NCI-H460 (cell line): ENCODE results near the gene STAC. TPM values are rescaled to one million over a fixed set of nuclear protein-coding genes. Genes with fewer than 3 reads are reported as not detected.
"Not testable (repeated sequence)": the region's sequence is repeated elsewhere in the genome, so short reads cannot be mapped to it uniquely, and the experiment has no call there.

Experiments used
- DNase-seq: peaks from one replicate; pipeline ENCODE4 v3.0.0-alpha.2; 2016; ENCODE audit warnings: low read depth; ENCODE audit errors: extremely low read depth
- total RNA-seq: library from RNA; depleted of rRNA; stranded (reverse); fragments of >200 nt; shearing (Covaris generic); gene quantifications from 2 replicates; pipeline ENCODE4 v1.2.3, GENCODE V29; 2014

STAC gene
- total RNA-seq, 1 experiment from 2014 or later = 13.0 TPM

DNA sequence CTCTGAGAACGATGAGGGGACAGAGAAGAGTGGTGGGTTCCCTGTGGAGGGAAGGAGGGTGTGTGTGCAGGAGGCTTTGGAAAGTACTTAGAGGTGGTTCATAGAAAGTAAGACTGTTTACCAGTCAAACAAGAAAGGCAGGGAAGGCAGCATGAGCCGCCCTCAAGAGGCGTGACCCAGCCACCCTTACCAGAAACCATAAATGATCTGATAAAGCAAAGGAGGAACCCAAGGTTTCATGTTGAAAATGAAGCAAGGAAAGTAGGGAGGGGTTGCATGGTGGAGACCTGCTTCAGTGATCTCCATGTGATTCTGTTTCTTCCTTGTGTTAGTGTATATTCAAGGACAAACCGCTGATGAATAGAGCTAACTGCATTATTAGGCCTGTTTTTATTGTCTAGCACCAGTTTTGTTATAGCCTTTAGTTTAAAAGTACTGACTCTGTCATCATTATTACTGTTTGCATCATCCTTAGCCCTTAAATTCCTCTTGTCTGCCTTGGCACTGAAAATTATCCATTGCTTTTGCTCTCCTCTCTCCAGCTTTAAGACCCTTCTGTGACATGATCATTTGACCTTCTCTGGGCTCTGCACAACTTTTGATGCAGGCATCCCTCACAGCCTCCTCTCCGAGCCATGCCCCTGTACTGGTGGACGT is 96.1 kb downstream of the STAC start:
- no peak for DNase-seq

DNA sequence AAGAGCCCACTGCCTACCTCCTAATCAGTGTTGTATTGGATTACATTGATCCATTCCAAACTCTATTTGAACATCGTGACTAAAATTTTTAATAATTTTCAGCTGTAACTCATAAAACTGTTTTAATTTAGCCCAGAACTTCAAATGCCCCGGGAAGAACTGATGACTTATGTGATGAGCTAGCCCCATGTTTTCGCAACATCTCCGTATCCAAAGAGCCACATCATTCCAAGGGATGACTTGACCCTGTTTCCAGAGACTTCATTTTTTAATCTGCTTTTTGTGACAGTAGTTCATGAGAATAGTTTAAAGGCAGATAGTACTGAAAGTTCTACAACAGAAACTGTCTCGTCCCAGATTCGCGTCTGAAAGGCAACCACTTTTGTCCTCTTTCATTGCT is 97.4 kb downstream of the STAC start:
- DNase-seq = no peak

DNA sequence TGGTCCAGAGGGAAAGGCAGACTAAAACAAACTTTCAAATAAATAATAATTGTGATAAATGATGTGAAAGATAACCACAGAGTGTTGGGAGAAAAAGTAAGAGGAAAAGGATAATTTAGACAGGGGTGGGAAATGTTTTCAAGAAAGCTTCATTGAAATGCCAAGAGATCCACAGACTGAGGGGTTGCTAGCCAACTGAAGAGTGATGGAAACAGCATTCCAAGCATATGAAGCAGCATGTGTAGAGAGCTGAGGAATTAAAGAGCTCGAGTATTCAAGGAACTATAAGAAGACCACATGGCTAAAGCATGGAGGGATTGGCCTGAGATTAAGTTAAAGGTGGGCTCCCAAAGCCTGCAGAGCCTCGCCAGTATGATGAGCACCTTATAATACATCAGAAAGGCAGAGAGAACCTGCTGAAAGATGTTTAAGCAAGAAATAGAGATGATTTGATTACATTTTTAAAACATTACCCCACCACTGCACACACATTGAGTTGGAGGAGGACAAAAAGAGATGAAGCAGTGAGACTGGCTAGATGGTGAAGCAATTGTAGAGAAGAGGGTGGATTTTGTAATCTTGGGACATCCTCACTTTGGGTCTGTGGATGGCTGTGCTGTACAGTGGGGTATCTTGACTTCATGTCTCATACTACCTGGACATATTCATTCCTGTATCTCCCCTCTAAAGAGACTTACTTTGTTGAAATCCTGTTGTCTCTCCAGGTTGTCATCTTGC is 100.8 kb downstream of the STAC start:
- no peak for DNase-seq

DNA sequence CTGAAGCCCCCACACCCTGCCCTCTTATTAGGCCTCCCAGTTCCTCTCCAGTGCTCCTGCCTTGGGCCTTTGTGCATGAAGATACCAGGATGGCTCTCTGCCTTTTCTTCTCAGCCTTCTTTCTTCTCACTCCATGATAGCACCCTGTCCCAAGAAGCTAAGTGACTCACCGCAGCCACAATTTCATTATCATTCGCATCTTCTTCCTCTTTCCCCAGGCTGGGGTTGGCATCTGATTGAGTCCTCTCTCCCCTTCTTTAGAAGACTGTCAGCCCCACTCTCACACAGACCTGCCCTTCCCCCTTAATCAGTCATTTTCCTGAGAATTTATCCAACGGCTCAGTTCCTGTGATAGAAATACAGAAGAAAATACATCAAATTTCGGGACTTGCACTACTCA is 102.0 kb downstream of the STAC start:
- no peak for DNase-seq

DNA sequence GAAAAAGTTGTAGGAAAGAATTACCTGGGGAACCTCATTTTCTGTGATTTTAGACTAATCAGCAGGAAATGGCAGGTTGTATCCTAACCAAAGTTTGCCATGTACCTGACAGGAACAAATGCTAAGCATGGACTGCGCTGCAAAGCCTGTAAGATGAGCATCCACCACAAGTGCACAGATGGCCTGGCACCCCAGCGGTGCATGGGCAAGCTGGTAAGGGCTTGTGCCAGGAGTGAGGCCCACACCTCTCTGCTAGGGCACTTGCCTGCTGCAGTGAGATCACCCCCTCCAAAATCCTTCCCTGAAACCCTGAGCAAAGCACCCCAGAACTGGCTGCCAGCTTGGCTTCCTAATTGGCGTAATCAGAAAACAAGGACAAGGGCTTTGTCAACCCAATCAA is 102.6 kb downstream of the STAC start:
- DNase-seq = no peak

DNA sequence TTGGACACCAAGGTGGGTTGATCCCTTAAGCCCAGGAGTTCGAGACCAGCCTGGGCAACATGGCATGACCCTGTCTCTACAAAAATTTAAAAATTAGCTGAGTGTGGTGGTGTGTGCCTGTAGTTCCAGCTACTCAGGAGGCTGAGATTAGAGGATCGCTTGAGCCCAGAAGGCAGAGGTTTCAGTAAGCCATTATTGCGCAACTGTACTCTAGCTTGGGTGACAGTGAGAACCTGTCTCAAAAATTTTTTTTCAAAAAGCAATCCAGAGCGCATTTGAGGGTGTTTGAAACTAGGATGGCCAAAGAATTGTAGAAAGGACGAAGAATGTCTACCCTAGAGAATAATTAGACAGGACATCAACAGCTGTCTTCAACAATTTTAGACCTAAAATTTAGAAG is 103.4 kb downstream of the STAC start:
- no peak for DNase-seq

DNA sequence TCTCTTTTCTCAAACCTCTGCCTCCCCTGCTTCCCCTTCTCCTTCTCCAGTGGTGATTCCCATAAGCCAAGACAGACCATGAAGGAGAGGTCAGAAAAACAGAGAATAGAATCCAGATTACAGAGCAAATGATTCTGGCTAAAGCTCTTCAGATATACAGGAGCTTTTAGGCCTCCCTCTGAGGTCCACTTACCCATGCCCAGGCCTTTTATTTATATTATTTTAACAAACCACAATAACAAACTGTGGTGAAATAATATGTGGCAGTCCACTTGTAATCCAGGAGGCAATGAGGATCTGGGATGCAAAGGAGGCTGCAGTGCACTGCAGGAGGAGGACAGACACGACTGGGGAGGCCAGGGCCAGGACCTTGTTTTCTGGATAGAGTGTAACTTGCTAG is 104.1 kb downstream of the STAC start:
- DNase-seq = no peak

DNA sequence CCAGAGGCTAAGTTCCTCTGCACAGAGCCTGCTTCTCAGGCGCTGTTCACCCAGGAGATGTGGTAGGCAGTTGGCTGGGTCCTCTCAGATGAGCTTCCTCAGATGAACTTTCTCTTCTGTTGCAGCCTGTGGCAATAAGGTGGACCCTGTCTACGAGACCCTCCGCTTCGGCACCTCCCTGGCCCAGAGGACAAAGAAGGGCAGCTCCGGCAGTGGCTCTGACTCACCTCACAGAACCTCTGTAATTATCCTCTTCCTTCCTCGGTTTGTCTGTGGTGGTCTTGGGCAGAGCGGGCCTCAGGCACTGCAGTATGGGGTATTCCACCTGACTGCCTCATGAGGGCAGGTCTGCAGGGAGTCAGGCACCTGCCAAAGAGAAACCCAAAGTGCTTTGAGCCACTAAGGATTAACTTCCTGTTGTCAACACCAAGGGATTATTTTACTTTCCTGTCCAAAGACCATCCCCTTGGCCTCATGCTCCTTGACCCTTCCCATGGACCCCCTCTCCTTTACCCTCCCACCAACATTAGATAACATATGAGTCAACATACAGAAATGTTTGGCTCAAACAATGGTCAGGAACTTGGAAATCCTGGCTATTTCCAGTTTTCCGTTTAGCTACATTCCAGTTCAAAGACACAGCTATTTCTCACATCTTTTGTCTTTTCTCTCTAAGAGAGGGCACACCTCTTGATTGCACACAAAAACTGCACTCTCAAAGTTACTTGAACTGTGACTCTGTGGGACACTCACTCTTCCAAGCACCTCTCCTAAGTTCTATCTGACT is 105.9 kb downstream of the STAC start:
- DNase-seq = no peak

DNA sequence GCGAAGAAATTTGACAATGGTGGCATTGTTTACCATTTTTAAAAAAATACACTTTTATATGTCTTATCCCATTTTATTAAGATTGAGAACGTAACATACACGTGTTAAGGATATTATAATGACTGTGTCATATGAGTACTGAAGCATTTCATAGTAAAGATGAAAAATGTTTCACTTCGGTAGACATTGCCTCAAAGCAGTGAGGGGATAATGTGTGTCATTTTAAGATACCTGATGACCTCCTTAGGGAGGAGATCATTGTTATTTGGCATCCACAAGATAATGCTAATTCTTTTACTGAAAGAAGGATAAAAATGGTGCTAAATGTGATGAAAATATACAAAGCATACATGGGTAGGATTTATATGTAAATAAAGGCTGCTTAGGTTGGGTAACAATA is 107.3 kb downstream of the STAC start:
- no peak for DNase-seq

DNA sequence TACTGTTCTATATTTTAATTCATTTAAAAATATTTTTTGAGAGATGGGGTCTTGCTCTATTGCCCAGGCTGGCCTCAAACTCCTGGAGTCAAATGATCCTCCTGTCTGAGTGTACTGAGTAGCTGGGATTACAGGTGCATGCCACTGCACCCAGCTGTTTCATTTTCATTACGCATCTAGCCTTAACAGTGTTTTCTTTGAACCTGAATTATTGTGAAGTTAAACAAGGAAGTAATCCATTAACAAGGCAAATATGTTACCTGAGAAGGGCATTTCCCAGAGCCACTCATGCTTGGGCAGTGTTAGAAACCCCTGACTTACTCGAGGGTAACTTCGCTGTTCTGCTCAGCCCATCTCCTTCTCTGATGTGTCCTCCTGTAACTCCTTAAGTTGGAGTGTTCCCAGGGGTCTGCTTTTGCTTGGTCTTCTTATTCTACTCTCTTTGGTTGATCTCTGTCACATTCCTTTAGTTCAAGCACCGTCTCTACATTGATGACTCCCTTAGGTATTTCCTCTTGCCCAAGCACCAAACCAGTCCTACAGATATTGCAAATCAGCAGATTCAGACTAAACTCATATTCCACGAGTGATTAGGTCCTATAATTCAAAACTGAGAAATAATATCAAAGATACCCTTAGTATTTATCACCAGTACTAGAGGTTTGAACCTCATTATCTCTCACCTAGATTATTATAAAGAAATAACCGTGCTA is 107.9 kb downstream of the STAC start:
- DNase-seq = no peak

DNA sequence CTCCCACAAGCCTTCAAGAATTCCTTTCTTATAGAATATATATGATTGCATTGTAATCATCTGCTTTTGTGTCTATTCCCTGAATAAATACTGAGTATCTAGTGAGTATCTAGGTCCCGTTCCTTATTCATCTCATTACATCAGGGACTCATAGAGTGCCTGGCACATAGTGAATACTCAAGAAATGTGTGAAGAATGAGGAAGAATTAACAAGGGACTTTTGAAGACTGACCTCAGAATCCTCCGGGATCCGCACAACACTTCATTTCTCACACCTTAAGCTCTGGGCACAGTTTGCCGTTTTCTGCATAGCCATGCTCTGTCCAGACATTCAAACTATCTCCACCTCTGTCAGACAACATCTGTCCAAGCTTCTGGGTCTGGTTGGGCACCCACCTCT is 108.8 kb downstream of the STAC start:
- DNase-seq = no peak

DNA sequence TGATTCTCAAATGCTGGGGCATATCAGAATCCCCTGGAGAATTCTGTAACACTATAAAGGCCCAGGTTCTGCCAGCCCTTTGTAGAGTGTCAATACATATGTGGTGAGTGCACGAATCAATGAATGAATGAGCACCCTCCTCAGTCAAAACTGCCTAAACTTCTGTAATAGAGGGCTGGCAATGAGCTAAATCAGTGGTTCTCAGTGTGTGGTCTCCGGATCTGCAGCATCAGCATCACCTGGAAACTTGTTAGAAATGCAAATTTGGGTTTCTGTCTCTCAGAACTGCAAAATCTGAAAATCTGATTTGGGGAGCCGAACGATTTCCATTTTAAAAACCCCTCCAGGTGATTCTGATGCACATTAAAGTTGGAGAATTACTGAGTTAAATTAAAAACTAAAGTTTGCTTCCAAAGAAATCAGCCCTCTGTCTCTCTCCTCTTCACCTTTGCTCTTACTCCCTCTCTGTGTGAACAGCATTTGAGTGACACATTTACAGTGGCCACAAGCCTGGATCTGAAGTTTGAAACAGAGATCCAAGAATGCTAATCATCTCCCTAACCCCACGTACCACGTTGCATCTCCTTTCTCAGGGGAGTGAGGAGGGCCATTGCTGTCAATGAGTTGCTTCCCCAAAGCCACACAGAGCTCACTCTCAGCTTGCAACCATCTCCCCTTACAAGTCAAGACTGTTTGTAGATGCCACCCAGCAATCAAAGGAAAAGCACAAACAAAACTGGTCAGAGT is 109.5 kb downstream of the STAC start:
- no peak for DNase-seq

DNA sequence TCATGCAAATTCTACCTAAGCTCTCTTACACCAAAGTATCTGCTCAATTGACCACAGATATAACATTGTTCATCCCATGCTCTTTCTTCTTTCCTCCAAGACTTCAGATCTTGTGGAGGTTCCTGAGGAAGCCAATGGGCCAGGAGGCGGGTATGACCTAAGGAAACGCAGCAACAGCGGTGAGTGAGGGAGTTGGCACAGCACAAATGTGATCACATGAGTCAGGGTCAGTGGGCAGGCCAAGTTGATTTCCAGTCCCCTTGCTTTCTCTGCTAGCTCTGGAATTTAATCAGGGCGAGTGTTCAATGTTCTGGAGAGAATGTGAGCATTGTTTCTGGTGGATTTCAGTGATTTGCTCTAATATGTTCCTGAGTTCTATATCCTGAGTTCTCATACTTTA is 112.7 kb downstream of the STAC start:
- DNase-seq = no peak

DNA sequence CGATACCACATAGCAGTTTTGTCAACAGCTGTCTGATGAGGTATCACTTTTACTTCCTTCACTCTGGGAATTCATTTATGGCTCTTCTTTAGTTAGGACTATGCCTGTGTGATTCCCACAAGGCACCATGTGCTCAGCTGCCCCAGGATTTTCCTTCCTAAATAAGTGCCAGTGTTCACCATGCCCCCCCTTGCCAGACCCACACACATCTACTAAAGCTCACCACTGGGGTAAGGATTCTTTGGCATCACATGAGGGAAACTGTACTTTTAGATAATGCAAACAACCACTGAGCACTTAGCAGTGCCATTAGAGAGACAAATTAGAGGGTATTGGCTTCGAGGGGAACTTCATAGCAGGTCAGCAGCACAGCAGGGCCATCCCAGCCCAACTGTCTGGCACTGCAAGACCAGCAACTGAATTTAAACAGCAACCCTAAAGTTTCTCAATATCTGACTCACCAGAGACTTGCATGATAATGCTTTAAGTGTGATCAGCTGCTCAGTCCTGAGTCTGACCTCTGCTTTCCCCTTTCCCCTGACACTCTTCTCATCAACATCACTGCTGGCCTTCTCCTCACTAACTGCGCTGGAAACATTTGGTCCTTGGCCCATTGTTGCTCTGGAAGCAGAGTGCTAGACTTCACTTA is 114.3 kb downstream of the STAC start:
- DNase-seq = no peak

DNA sequence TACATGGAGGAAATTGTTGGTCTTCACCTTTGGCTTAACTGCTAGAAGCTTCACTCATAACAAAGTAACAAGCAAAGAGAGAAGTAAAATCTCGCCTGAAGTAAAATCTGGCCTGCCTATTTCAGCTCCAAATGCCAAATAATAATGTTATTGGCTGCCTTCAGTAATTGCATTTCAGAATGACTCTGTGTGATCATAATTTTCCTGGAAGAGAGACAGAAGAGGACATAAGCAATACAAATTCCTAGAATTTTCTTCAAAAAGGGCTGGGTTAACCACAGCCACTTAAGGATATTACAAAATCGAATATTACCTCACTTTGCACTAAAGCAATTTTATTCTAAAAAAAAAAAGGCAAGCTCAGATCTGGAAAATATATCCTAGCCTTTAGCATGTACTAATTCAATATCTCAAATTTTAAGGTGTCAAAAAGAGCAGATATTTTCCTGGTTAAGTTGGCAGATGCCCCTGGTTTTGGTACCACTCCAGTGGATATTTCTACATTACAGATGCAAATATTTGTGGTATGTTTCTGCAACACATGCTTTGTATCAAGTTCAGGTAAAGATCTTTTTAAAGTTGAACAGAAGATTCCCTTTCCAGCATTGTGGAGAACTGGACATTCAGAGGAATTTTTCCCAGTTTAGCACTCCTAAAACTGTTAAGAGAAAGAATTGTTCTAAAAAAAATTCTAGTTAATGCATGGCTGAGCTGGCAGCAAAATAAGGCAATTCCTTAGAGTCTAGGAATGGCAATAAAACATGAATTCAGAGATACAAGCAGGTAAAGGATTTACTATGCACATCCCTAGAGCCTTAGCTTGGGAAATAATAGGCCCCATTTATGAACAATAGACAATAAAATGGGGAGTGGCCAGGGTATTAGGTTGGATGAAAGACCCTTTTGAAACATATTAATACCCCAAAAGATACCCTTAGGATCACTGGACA is 116.7 kb downstream of the STAC start:
- DNase-seq = no peak

DNA sequence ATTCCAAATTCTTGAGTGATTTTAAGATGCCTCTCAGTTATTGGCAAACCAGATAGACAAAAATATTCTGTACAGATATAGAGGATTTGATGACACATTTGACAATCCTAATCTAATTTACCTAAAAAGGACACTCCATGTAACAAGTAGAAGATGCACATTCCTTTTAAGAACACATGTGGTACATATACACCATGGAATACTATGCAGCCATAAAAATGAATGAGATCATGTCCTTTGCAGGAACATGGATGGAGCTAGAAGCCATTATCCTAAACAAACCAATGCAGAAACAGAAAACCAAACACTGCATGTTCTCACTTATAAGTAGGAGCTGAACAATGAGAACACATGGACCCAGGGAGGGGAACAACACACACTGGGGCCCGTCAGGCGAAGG is 119.7 kb downstream of the STAC start:
- DNase-seq = not testable (repeated sequence)

DNA sequence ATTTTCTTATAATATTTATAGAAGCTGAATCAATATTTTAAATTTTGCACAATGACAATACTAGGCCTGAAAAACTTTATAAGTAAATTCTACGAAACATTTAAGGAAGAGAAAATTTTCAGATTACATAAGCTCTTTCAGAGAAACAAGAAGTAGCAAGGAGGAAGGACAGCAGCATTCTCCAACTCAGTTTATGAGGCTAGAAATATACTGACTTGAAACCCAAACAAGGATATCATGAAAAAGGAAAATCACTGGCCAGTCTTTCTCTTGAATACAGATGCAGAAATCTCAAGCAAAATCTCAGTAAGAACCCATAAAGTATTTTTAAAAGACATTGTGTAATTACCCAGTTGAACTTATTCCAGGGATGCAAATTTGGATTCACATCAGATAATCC is 121.3 kb downstream of the STAC start:
- no peak for DNase-seq

DNA sequence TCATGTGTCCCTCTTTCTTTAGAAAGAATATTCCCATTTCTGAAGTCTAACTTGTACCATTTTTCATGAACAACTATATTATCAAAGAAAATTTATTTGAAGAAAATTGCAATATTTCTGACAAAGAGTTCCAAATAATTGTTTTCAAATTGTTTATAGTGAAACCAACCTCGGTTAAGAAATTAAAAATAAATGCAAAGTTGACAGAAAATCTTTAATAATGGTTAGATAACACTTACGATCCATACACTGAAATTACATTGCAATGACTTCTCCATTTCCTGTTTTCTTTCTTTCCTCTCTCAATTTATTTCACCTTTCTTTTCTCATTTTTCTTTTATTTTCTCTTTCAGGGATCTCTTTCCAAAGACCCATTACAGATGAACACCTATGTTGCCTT is 125.1 kb downstream of the STAC start:
- no peak for DNase-seq
